ENCODE results near the gene ABCA7. TPM values are rescaled to one million over a fixed set of nuclear protein-coding genes. Genes with fewer than 3 reads are reported as not detected.

Gene ABCA7
- polyA plus RNA-seq, 1 donor from 2014 or later = 51.8 TPM

Small RNA genes lying within 50 kb of the gene (small RNA-seq; reads per million reads assigned to genes)
- gene RNU6-2 = 0.82 to 121 (median 17.2) reads per million in 3 experiments

Other genes with a start within 250 kb of the ABCA7 start
- 27.3 and 39.0 TPM in 2 replicates for gene PTBP1, start 242.7 kb upstream of the ABCA7 start, polyA plus RNA-seq
- gene PLPPR3, start 218.2 kb upstream of the ABCA7 start, polyA plus RNA-seq = 239 and 275 TPM in 2 replicates
- gene AZU1, start 212.3 kb upstream of the ABCA7 start, polyA plus RNA-seq = 1.0 and 1.1 TPM in 2 replicates
- 0.54 TPM in 1 of 2 replicates, not detected in the other for gene PRTN3, start 199.1 kb upstream of the ABCA7 start, polyA plus RNA-seq
- not detected in 2 replicates for gene ELANE, start 187.8 kb upstream of the ABCA7 start, polyA plus RNA-seq
- 3.8 and 5.3 TPM in 2 replicates for gene CFD, start 180.4 kb upstream of the ABCA7 start, polyA plus RNA-seq
- 13.3 and 17.0 TPM in 2 replicates for gene MED16, start 146.9 kb upstream of the ABCA7 start, polyA plus RNA-seq
- gene RNU6-9, start 146.6 kb upstream of the ABCA7 start, polyA plus RNA-seq = not detected in 2 replicates
- 51.2 and 71.8 TPM in 2 replicates for gene R3HDM4, start 126.9 kb upstream of the ABCA7 start, polyA plus RNA-seq
- 0.76 and 5.4 TPM in 2 replicates for gene KISS1R, start 122.8 kb upstream of the ABCA7 start, polyA plus RNA-seq
- gene ARID3A, start 114.1 kb upstream of the ABCA7 start, polyA plus RNA-seq = 5.7 and 11.4 TPM in 2 replicates
- 64.9 and 90.1 TPM in 2 replicates for gene WDR18, start 55.8 kb upstream of the ABCA7 start, polyA plus RNA-seq
- gene GRIN3B, start 39.7 kb upstream of the ABCA7 start, polyA plus RNA-seq = 0.46 and 5.0 TPM in 2 replicates
- 176 and 208 TPM in 2 replicates for gene TMEM259, start 19.0 kb upstream of the ABCA7 start, polyA plus RNA-seq
- not detected in 2 replicates for gene RNU6-2, start 18.6 kb upstream of the ABCA7 start, polyA plus RNA-seq
- 42.8 and 45.3 TPM in 2 replicates for gene CNN2, start 13.5 kb upstream of the ABCA7 start, polyA plus RNA-seq
- gene ARHGAP45, start 27.1 kb downstream of the ABCA7 start, polyA plus RNA-seq = 2.8 and 3.3 TPM in 2 replicates
- 168 and 172 TPM in 2 replicates for gene POLR2E, start 55.3 kb downstream of the ABCA7 start, polyA plus RNA-seq
- 713 and 812 TPM in 2 replicates for gene GPX4, start 63.9 kb downstream of the ABCA7 start, polyA plus RNA-seq
- 4.8 and 5.2 TPM in 2 replicates for gene SBNO2, start 134.2 kb downstream of the ABCA7 start, polyA plus RNA-seq
- 51.6 and 62.5 TPM in 2 replicates for gene STK11, start 165.7 kb downstream of the ABCA7 start, polyA plus RNA-seq
- 18.2 and 24.5 TPM in 2 replicates for gene CBARP, start 197.9 kb downstream of the ABCA7 start, polyA plus RNA-seq
- gene ATP5F1D, start 201.6 kb downstream of the ABCA7 start, polyA plus RNA-seq = 22.8 and 47.8 TPM in 2 replicates
- gene MIDN, start 208.5 kb downstream of the ABCA7 start, polyA plus RNA-seq = 24.8 and 28.3 TPM in 2 replicates
- gene CIRBP, start 229.2 kb downstream of the ABCA7 start, polyA plus RNA-seq = 1,663 and 1,665 TPM in 2 replicates
- gene FAM174C, start 235.4 kb downstream of the ABCA7 start, polyA plus RNA-seq = 21.7 and 28.4 TPM in 2 replicates
- 9.8 and 10.3 TPM in 2 replicates for gene EFNA2, start 245.8 kb downstream of the ABCA7 start, polyA plus RNA-seq